OCI-LY1 (cell line): Measurements from ENCODE around the gene TPSD1.
"Not testable (repeated sequence)": the region's sequence is repeated elsewhere in the genome, so short reads cannot be mapped to it uniquely, and the experiment has no call there.

ENCODE experiments used
- EZH2 ChIP-seq: fragments of 200-600 bp; sonication (generic), shearing (Covaris generic); IDR thresholded peaks from 2 replicates; pipeline ENCODE4 v1.8.0; 2017; ENCODE audit warnings: borderline replicate concordance, mixed run types, mild to moderate bottlenecking, antibody characterized with exemption, low read length, moderate library complexity, mixed read lengths
- TF ChIP-seq, protein P1 (sequence below): fragments of 200-600 bp; sonication (generic), shearing (Covaris generic); IDR thresholded peaks from 2 replicates; pipeline ENCODE4 v1.5.1; 2017; ENCODE audit warnings: mild to moderate bottlenecking, antibody characterized with exemption, low read length, moderate library complexity, mixed read lengths

GRCh38 chr16:1225728-1226311 is 30.0 kb upstream of the TPSD1 start:
- TF ChIP-seq, protein P1, sequence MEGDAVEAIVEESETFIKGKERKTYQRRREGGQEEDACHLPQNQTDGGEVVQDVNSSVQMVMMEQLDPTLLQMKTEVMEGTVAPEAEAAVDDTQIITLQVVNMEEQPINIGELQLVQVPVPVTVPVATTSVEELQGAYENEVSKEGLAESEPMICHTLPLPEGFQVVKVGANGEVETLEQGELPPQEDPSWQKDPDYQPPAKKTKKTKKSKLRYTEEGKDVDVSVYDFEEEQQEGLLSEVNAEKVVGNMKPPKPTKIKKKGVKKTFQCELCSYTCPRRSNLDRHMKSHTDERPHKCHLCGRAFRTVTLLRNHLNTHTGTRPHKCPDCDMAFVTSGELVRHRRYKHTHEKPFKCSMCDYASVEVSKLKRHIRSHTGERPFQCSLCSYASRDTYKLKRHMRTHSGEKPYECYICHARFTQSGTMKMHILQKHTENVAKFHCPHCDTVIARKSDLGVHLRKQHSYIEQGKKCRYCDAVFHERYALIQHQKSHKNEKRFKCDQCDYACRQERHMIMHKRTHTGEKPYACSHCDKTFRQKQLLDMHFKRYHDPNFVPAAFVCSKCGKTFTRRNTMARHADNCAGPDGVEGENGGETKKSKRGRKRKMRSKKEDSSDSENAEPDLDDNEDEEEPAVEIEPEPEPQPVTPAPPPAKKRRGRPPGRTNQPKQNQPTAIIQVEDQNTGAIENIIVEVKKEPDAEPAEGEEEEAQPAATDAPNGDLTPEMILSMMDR, result not testable (repeated sequence)
- not testable (repeated sequence) for TF ChIP-seq EZH2
